ENCODE measurements around the gene ZNF212.

- TF ChIP-seq CTCF (IDR thresholded peaks at IDR 0.05; ENCODE audit: low read depth, low read length, poor library complexity, severe bottlenecking) = no peak
- TF ChIP-seq EZH2phosphoT487 (IDR thresholded peaks at IDR 0.05; ENCODE audit: borderline replicate concordance, low read length) = no peak
These were observed 46.2 kb downstream of the ZNF212 start for GRCh38 chr7:149285603-149286002.

All from DOHH2 (cell line).